Activated T-helper 1 cell treated with anti-CD3 and anti-CD28 coated beads, Interleukin-2, amount 50 U/mL, for 16 hours (primary cell): ENCODE data around the gene CD2BP2.
"Not testable (repeated sequence)": the region's sequence is repeated elsewhere in the genome, so short reads cannot be mapped to it uniquely, and the experiment has no call there.

Experiments
- DNase-seq, 2 donors: peaks; one replicate each; pipeline ENCODE4 v3.0.0-alpha.2; 2020; ENCODE audit warnings: low read depth in 1 of 2, low spot score in 1 of 2

CD2BP2 gene

DNA sequence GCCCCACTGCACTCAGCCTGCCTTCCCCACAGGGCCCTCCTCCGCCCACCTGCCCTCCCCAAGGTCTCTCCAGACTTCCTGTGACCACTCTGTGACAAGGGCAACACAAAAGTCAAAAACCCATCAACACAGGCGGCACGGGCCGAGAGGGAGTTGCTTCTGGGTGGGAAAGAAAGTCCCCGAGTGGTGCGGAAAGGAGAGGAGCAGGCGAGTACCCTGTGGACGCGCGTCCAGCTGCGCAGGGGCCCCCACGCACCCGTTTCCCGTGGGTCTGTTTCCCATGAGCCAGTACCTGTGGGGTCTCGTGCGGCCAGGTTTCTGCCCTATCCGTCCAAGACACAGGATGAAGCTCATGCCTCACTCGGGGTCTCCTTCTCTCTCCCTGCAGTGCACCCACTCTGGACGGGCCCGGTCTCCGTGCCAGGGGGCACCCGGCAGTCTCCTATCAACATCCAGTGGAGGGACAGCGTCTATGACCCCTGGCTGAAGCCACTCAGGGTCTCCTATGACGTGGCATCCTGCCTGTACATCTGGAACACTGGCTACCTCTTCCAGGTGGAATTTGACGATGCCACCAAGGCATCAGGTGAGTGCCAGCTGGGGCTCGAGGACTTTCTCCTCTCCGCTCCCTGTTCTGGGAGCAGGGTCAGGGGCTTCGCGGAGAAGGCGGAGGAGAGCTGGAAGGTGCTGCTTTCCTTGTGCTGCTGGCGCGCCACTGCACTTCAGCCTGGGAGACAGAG lies 12.2 kb downstream of the CD2BP2 start:
- DNase-seq: no peak

- not testable (repeated sequence) for DNase-seq
Measured at GRCh38 chr16:30341971-30342370, 13.1 kb downstream of the CD2BP2 start.

DNA sequence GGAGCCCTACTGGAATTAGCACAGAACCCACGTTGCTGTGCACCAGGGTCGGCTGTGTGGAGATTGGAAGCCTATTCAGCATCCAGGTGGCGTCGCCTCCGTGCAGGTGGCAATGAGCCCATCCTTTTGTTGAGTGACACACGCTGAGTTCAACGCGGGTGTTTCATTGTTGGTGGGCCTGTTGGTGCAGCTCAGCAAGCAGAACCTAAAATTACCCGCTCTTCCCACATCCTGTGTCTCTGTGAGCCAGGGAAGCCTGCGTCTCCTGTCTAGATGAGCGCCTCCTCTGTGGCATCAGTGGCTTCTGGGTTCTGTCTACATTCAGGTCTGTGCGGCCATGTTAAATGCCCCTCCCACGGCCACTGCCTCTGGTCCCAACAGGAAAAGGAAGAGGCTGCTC lies 14.5 kb downstream of the CD2BP2 start:
- no peak for DNase-seq

DNA sequence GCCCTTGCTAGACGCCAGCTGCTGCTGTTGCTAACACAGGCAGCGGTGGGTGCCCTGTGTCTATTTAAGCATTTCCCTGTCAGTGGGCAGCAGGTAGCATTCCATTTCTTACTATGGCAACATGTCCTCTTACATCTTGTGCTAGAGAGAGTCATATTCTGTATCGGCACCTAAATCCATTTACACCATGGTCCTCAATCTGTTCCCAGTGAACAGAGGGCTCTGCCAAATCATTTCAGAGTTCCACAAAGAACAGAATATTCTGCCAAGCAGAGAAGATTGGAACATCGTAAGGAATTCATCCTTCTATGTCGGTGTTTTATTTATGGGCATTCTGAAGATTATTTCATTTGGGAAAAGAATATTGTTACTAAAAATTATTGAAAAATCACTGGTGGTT lies 16.4 kb downstream of the CD2BP2 start:
- DNase-seq: not testable (repeated sequence)

GRCh38 chr16:30337964-30338357 lies 17.1 kb downstream of the CD2BP2 start:
- not testable (repeated sequence) for DNase-seq

DNA sequence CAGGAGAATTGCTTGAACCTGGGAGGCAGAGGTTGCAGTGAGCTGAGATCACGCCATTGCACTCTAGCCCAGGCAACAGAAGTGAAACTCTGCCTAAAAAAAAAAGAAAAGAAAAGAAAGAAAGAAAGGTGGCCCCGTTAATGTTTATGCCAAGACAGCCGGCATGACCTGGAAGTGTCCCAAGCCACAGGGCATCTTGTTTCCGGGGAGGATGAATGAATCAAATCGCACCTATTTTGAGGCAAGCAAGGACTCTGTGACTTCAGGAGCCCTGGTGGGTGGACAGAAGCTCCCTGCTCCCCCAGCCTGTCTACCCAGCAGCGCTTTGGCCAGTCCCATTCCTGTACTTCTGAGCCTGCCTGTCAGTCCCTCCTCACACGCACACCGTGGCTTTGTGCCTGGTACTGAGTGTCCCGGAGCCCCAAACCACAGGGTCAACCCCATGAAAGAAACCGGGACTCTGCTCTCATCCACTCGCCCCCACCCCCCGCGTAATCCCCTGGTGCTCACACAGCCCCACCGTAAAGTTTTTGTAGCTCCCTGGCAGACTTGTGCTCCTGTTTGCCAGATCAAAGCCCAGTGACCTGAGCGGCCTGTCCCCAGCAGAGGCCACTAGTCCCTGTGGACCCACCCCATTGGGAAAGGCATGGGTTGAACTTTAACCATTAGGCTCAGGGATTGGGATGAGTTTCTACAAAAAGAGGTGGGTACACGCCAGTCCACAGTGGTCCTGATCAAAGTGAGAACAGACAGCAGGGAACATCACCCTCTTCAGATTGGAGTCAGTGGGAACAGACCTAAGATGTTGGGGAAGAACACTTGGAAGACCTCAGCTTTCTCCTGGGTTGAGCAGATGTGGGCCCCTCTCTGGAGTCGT lies 19.3 kb downstream of the CD2BP2 start:
- no peak for DNase-seq

DNA sequence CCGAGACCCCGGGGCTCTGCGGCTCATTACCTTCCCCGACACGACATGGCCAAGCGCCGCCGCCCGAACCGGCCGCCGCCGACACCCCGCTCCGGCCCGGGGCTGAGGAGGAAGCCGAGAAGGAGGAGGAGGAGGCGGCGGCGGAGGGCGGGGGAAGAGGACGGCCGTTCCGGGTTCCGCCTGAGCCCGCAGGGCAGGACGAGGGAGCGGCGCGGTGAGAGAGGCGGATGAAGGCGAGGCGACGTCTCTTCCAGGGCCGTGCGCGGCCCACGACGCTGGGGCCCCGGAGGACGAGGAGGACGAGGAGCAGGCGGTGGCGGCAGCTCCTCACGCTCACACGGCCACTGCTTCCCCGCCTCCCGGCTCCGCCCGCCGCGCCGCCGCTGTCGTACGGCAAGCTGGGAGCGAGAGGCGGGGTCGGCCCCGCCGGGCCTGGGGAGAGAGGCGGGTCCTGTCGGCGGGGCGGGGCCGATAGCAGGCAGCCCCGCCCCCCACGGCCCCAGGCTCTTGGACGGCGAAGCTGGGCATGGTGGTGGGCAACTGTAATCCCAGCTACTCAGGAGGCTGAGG lies 20.0 kb downstream of the CD2BP2 start:
- peak; percentile 53 to 79 for DNase-seq

GRCh38 chr16:30334473-30334989 lies 20.6 kb downstream of the CD2BP2 start:
- peak; percentile 60 to 81 for DNase-seq

GRCh38 chr16:30324220-30324619 lies 30.9 kb downstream of the CD2BP2 start:
- DNase-seq: not testable (repeated sequence)

DNA sequence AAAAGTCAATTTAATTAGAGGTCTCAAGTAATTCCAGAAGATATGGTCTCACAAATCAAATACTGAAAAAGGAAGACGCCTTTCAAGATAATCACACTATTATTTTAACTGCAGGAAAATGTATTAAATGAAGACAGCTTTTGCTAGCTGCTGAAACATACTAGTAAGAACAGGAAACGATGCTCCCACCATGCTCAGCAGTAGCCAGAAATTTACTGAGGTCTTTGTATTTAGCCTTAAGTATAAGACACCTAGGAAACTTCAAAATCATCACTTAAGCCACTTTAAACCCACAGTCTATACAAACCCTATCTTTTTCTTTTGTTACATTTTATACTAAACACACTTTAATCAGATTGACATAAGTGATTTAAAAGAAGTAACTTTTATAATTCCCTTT lies 36.5 kb downstream of the CD2BP2 start:
- DNase-seq: not testable (repeated sequence)

DNA sequence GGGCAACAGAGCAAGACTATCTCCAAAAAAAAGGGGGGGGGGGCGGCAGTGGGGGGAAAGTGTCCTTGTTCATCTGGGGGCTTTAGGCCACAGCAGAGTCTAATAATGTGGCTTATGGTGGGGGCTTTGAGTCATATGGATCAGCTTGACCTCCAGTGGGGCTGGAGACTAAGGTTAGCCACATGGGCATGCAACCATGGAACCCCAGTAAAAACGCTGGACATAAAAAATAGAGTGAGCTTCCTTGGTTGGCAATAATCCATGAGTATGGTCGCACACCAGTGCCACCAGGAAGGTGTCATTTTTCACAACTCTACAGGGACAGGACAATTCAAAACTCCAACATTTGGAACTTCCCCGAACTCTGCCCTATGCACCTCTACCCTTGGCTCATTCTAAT lies 44.2 kb downstream of the CD2BP2 start:
- not testable (repeated sequence) for DNase-seq

- DNase-seq: not testable (repeated sequence)
Measured at GRCh38 chr16:30309255-30309654, 45.9 kb downstream of the CD2BP2 start.
